Skin epidermis (tissue), 12 donors: ENCODE data around the gene CELF2.

Experiments used
- H3K27ac ChIP-seq, 21 experiments: fragments of 200-600 bp; sonication (generic) in 11 of 21; one replicate each; pipeline ENCODE4 v1.5.0; 2020; ENCODE audit warnings: mild to moderate bottlenecking in 3 of 21, inconsistent platforms in 2 of 21, moderate library complexity in 2 of 21
- H3K4me3 ChIP-seq, 7 experiments: fragments of 200-600 bp; sonication (generic) in 2 of 7; one replicate each; pipeline ENCODE4 v1.5.0; 2020; ENCODE audit warnings: inconsistent platforms in 2 of 7, mild to moderate bottlenecking in 2 of 7, moderate library complexity in 1 of 7

CELF2 gene

DNA sequence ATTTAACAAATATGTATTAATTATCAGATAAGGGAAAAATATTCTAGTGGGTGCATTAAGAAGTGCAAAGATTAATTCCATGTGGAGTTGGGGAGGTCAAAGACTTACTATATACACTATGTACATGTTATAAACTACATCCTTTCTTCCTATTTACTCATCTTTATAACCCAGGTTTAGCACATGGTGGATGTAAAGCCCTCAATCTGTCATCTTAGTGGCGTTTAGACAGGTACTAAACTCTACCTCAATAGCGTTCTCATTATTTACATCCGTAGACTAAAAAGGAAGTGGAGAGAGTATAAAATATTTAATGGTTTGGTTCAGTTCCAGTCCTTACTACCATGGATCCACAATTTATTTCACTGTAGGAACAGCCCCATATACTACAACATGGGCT, 14.8 kb upstream of the CELF2 start:
- Histone ChIP-seq H3K27ac (no peak overlapping the region), H3K4me3 (no peak overlapping the region)

DNA sequence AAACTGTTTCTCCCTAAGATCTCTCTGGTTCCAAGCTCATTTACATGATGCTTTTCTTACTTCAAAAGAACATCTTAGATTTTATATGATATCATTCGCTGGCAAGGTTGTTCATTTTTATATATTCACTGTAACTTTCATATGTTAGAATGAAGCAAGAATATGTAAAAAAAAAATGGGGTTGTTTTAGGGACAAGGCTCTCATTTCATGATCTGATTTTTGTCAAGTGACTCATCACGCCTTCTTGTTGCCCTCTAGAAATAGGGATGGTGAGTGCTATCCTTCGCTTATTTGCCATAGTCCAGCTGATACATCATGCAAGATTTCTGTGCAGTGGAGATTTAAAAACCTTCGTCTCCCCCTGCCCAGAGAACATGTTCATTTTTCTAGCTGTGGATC, 14.0 kb upstream of the CELF2 start:
- Histone ChIP-seq H3K4me3 (no peak overlapping the region), H3K27ac (no peak overlapping the region)

DNA sequence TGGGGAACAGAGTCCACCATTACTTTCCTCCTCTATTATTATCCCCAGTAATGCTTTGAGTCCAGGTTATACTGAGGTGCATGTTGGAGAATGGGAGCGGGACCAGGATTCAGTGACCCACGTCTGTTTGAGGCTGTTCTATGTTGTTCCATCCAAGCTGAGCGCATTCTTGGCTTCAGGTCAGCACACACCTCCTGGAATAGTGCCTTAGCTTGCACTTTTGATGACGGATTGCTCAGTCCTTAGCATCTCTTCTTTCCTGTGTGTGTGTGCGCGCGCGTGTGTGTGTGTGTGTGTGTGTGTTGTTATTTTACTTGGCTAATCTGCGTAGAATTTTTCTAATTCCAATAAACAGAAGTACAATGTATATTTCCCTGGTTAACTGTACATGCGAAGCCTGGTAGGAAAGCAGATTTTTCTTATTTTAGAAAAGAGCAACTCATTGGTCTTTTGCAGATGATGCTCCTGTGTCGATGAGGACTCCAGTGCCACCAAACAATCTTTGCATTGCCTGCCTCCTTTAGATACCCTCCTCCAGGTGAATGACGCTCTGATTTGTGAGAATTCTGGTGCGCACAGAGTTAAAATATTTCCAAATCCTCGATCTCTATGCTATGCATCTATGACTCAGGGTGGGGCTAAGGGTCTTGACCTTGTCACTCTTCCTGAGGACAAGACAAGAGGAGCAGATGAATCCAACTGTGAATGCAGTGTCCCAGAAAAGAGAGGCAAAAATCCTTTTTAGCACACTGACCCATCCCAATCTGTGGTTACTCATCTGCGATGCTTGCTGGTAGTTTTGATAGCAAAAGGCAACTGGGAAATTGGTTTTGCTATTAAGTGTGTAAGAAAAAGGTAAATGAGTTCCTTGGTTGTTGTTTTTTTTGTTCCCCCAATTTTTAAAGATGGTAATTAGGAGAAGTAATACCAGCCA, 13.3 kb upstream of the CELF2 start:
- Histone ChIP-seq H3K27ac (no peak overlapping the region), H3K4me3 (no peak overlapping the region)

DNA sequence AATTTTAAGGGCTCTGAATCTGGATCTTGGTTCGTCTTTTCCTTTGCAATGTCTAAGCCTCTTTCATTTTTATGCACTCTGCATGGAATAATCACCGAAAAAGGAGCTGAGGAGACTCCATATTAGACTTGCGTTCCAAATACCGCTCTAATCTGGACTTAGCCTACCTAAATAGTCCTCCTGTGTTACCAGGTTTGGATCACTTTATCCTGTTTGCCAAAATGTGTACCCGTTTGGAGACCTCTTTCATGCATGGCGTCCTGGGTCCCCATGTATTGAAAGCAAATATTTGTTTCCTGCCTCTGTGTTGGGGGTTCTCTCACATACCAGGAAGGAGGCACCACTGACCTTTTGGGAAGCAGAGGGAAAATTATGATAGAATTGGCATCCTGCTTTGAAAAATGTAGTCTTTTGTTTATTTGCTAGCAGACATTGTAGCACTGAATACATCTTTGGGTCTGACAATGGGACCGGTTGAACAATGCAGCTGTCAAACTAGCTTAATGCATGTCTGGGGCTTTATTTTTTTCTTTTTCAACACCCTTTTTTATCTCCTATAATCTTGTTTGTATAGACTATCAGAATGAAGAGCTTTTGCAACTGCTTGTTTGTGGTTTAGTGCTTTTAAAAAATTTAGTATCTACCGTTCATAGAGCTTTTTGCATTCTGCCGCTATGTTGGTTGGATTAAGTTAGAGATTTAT, 11.8 kb upstream of the CELF2 start:
- H3K4me3 ChIP-seq: no peak overlapping the region

DNA sequence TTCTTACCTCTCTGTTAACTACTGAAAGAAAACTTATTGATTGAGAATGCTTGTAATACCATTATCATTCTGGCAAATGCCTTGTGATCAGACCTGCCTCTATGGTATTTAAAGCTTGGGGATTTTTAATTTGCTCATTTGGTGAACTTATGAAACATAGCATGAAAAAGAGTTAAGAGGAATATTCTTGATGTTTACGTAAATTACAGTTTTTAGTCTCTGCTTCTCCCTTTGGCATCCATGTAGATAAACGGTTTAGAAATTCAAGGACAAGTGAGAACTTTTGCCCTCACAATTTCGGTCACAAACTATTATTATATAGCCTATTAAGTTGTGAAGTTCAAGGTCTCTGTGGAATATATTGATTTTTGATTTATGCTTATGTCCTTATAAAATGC, 11.2 kb upstream of the CELF2 start:
- no peak overlapping the region for H3K4me3 ChIP-seq
- no peak overlapping the region for H3K27ac ChIP-seq

More for the DNA sequence above, 11.8 kb upstream of the CELF2 start:
- no peak overlapping the region for H3K27ac ChIP-seq

DNA sequence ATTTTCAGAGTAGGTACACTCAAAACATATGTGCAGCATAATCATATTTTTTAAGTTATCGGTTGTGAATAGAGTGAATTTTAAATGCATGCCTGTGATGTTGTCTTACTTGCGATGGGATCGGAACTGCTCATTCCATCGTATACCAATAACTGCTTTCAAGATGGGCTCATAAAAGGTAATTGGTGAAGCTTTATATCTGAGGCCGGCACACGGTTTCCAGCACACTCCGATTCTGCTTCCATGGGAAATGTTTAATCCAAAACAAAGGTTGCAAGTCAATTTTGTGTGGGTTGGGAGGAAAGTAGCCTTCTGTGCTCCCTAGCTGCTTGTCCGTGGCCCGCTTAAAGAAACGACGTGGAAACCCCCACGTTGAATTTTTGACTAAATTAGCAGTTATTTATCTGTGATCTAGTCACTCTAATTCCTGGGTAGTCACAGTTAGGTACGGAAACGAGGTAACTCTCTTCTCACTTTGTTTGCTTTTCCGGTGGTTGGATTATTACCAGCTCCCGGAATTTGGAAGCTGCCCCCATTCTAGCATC, 10.1 kb upstream of the CELF2 start:
- Histone ChIP-seq H3K27ac (no peak overlapping the region), H3K4me3 (no peak overlapping the region)

DNA sequence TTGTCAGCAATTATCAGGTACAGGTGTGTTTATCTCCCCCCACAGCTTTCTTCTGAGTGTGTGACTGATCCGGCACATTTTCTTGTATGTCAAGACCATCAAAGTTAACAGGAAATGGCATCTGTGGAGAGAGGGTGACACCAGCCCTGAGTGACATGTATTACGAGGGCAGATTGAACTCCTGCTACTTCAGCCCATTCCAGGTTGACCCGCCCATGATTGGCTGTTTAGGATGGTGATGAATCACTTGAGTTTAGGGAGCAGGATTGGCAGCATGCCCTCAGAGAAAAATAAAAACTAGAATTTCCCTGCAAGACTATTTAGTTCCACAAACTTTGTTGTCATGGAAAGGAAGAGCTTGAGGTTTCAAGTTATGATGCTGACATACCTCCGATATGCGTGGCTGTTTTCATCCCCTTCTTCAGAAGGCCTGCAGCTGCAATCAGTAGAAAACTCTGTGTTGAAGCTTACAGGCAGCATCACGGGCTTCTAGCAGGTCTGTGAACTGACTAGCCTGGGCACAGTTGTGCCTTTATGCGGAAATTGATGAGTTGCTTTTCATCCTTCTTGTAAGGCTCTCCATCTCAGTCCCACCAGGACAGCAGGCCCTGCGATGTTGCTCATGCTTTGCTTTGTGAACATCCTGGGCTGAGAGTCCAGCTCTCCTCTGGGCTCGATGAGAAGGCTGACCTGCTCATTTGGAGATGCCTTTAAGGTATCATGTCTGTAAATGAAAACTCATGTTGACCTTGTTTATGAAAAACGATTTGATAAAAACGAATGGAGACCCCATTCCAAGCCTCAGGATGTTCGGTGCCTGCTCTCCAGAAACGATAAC, 8.0 kb upstream of the CELF2 start:
- H3K27ac ChIP-seq: no peak overlapping the region
- no peak overlapping the region for H3K4me3 ChIP-seq

DNA sequence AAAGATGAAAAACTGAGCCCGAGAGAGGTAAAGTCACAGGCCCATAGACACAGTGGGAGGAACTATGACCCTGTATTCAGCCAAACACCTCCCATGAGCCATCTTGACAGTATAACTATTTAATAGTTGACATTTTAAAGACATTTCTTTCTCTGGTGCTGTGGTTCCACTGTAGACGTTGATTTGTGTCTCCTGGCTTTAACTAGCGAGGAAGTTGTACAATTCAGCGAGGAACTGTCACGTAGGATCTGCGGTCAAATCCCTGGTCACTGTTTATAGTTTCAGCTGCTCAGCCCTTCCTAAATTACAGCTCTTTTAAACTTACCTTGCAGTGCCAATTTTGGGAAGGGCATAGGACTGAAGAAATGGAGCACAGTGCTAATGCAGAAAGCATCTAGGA, 7.1 kb upstream of the CELF2 start:
- Histone ChIP-seq H3K27ac (no peak overlapping the region), H3K4me3 (no peak overlapping the region)

DNA sequence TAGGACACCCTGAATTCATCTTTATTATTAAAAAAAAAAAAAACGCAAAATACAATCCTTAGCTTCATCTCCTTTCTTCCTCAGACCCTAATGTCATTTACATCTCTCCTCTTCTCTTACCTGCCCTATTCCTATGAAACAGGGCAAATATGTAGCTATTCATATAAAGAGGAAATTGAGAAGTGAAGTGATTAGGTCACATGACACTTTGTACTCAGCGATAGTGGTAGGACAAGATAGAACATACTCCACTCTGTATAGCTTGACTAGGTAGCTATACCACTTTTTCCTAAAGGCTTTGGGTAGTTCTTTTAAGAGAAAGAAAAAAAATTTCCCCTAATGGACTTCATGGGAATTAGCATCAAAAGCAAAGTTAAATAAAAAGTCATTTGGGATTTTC, 6.2 kb upstream of the CELF2 start:
- no peak overlapping the region for H3K27ac ChIP-seq
- H3K4me3 ChIP-seq: no peak overlapping the region

DNA sequence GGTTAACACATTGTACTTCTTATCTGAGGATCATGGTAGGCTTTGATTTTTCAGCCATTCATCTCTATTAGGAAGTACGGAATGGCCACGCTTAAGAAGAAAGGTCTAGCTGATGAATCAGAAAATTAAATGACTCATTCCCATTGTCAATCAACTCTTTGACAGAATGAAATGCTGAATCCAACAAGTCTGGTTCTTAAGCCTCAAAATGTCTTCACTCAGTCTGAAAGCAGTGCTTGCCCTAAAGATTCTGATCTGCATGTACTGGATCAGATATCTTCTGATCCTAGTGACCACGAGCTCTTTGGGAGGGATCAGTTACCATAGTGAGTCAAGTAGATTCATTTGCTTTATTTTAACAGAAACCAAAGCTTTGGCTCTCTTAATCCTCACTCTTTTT, 5.7 kb upstream of the CELF2 start:
- Histone ChIP-seq H3K27ac (peak overlapping the region in 7 of 21 experiments; percentile 20 to 47 (median 32)), H3K4me3 (no peak overlapping the region)

DNA sequence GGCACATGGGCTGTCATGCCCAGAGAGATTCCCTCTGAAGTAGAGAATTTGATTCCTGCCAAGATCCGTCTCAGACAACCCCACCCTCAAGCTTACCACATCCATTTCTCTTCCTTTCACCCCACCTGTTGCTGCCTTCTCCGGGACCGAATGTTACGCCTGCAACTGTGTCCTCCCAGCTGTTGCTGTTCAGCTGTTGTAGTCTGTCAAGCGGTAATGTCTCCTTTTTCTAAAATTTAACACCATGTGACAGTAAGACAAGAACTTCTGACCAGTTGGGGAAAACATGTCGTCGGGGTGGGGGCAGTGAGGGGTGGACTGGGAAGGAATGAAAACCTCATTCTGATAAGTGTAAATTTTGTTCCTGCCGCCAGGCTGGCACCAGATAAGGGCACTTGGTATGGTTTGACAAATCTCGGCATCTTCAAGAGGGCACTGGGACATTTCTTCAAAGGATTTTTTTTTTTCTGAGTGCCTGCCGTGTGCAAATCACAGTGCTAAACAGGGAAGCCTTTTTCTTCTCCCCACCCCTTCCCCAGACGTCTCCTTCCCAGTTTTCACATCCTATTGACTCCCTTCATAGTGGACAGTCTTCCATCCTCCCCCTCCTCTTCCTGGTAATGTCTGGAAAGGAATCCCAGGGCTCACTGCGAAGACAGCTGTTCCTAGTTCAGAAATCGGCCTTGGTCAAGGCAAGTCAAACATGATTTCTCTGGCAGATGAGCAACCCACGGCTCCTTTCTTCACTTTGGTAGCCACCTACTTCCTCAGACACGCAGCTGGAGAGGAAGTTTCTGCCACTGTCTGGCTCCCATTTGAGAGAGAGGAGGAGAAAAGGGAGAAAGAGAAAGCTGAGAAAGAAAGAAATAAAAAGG, 5.0 kb upstream of the CELF2 start:
- H3K4me3 ChIP-seq: no peak overlapping the region
- peak overlapping the region in 14 of 21 experiments; percentile 8 to 47 (median 24) for H3K27ac ChIP-seq

DNA sequence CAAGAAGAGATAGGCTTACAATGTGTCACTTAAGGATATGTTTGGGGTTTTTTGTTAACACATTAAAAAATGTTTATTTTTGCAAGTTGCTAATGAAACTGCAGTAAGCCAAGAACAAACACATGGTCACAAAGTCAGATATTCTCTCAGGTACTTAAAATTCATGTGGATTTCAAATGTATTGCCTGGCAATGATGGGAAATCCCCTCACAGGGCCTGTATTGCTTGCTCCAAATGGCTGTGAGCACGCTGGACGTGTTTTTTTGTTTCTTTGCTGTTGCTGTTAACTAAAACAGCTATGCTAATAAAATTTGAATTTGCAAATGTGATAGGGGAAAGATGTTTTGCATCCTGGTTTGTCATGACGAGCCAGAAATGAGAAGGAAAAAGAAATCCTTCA, 3.8 kb upstream of the CELF2 start:
- Histone ChIP-seq H3K4me3 (no peak overlapping the region), H3K27ac (peak overlapping the region in 2 of 21 experiments; percentile 5 to 29)

DNA sequence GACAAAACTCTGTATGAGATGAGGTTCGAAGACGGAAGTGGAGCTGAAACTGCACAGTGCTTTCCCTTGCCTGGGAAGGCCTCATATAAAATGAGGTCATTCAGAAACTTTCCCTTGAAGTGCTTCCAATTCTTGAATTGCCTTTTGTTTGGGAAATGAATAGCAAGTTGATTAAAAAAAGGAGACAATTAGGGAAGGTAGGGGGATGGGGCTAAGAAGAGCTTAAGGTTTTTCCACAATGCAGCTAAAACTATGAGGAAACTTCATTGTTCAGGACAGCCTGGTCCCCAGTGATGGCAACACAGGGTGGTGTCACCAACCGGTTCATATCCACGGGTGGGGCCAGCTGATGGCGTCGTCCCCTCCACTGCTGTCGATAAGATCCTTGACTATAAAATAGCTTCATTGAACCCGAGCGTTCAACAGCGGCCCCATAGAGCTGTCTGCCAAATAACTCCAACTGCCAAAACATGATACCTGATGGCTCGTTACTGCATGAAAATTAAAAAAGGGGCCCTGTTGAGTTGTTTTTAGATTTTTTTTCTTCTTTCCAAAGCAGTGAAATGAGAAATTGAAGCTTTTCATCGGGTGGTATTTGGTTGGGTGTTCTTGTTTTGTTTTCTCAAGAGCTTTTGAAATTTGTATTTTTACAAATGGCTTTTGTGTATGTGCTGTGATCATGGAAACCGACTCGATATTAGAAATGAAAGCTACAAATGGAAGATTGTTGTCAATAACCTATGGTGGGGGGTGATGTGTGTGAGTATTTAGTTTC, 2.8 kb upstream of the CELF2 start:
- peak overlapping the region in 3 of 21 experiments; percentile 29 to 56 (median 39) for H3K27ac ChIP-seq
- no peak overlapping the region for H3K4me3 ChIP-seq

DNA sequence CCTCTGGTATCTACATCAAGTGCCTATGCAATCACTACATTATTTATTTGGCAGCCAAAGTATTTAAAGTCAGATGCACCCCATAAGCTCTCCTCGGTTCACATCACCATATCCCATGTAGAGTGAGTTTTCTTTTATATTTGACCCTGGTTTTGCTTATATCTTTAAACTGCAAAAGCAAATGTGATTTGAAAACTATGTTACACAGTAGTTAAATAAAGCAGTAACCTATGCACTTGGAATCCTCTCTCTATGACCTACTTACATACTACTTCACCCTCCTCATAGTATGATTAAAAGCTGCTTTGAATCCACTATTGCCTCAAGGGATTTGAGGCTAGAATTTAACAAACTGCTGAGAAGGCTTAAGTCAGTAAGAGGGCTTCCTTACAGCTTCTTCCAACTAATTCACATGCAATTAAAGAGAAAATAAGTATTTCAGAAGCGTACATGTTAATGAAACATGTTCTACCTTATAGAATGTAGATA, 2.2 kb upstream of the CELF2 start:
- H3K4me3 ChIP-seq: no peak overlapping the region
- H3K27ac ChIP-seq: peak overlapping the region in 2 of 21 experiments; percentile 14 to 56

DNA sequence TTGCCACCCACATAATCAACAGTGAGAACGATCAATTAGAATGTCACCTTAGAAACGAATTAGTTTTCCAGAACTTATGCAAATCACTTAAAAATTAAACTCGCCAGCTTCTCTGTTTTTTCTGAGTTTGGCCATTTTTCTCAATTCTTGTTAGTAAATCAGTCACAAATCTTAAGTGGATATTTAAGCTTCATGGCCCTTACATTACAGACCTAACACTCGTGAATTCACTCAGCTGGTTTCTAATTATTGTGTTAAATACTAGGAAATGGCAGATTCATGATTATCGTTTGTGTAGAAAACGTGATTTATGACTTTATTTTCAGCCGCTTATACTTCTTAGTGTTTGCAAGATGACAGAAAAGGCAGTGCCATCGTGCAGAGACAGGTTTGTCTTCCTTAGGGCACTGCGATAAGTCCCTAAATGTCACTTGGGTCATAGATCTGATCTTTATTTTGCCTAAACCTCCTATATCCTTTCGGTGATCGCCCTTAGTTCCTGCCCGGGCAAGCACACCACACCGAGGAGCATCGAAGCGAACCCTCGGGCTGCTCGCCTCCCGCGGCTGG, 587 bp upstream of the CELF2 start:
- H3K4me3 ChIP-seq: peak overlapping the region in 6 of 7 experiments; percentile 25 to 68 (median 55)
- H3K27ac ChIP-seq: peak overlapping the region in 13 of 21 experiments; percentile 31 to 90 (median 72)

DNA sequence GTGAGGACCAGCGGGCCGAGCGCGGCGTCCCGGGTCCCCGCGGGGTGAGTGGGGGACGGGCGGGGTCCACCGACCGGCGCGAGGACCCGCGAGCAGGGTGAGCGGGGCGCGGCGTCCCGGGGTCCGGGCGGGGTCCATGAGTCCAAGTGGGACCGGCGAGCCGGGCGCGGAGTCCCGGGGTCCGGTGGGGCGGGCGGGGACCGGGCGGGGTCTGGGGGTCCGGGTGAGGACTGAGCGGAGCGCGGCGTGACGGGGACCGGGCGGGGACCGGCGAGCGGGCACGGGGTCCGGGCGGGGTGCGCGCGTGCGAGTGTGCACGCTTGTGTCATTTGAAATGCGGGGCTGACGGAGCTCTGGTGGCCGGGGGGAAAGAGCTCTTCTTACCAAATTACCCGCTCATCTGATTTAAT, 765 bp downstream of the CELF2 start:
- peak overlapping the region in 19 of 21 experiments; percentile 23 to 93 (median 79) for H3K27ac ChIP-seq

DNA sequence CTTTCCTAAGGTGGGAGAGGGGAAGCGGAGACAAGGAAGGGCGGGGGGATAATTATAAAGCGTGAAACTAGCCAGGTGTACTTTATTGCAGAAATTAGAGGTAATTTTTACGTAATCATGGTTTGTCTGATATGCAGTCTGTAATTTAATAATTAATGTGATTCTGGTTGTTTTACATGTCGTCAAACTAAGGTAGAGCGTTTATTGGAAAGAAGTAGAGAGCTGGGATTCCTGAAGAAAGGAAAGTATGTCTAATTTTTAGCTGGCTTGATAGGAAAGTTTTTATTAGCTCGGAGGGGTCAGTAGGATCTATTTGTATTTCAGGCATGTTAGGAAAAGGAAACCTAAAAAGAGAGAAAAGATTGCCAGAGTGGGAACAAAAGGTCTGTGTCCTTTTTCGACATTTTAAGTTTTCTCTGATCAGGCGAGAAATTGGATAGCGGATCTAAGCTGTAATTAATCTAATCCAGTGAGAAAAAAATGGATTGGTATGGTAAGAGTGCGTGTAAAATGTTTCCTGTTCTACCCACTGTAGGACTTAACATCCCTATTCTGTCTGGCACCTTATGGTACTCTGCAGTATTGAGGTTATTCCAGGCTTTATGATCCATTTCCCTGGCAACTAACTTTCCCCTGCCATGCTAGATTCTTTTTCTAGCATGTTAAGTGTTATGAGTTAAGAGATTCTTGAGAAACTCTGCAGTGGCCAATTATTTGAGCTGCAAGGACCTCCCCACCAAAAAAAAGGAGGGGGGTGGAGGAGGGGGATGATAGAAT, 1.4 kb downstream of the CELF2 start:
- peak overlapping the region in 17 of 21 experiments; percentile 23 to 93 (median 79) for H3K27ac ChIP-seq

More for the DNA sequence above, 765 bp downstream of the CELF2 start:
- peak overlapping the region; percentile 34 to 68 (median 54) for H3K4me3 ChIP-seq

More for the DNA sequence above, 1.4 kb downstream of the CELF2 start:
- H3K4me3 ChIP-seq: peak overlapping the region; percentile 34 to 68 (median 54)
